ENCODE data around the gene DMXL1. TPM values are rescaled to one million over a fixed set of nuclear protein-coding genes. Genes with fewer than 3 reads are reported as not detected.

The DMXL1 gene
- total and polyA plus RNA-seq, 4 donors: 10.5 to 69.7 (median 34.3) TPM

DNA sequence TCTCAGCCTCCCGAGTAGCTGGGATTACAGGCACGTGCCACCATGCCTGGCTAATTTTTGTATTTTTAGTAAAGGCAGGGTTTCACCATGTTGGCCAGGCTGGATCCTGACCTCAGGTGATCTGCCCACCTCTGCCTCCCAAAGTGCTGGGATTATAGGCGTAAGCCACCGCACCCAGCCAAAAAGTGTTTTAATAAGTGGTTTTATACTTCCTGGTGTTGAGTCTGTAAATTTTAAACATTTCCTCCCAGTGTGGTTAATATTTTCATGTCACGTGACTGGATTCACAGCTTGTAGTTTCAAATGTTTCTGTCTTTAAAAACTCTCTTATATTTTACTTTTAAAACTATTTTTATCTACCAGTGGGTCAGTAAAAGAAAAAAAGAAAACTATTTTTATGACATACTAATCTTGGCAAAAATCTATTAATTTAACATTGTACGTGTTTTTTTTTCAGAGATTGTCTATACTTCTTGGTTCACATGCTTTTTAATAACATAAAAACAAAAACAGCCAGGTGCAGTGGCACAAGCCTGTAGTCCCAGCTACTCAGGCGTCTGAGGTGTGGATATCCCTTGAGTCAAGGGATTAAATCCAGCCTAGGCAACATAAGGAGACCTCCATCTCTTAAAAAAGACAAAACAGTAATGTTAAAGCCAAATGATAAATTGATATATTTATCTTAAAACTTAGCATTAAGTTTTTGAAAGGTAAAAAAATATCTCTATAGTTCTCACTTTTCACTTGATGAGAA lies 117.1 kb downstream of the DMXL1 start:
- intact Hi-C loops (cut with DNase I): no loop called here
- H3K4me3 ChIP-seq (ENCODE audit: low read length in 2 of 2): no peak overlapping the region
- ATAC-seq (ENCODE audit: low FRiP score): no peak
- no peak for DNase-seq
- H3K36me3 ChIP-seq (ENCODE audit: control insufficient read depth in 1 of 2, insufficient read depth in 2 of 2, low read length in 1 of 2): peaks cover 0 to 2% of the 10 kb centered on the region in 2 donors
- no peaks in the 10 kb centered on the region for H3K9me3 ChIP-seq (ENCODE audit: control insufficient read depth, low read length)
- no peaks in the 10 kb centered on the region for H3K4me1 ChIP-seq (ENCODE audit: control insufficient read depth in 1 of 2, insufficient read depth in 2 of 2, low read length in 2 of 2)
- H3K27me3 ChIP-seq (ENCODE audit: control insufficient read depth in 1 of 2, insufficient read depth in 2 of 2, low read length in 1 of 2): no peaks in the 10 kb centered on the region
- WGBS, 2 donors: 69 to 74% methylated on average over 7 of the region's 7 CpGs
- no peak overlapping the region for H3K27ac ChIP-seq (ENCODE audit: low read depth in 1 of 2, low read length in 2 of 2)

DNA sequence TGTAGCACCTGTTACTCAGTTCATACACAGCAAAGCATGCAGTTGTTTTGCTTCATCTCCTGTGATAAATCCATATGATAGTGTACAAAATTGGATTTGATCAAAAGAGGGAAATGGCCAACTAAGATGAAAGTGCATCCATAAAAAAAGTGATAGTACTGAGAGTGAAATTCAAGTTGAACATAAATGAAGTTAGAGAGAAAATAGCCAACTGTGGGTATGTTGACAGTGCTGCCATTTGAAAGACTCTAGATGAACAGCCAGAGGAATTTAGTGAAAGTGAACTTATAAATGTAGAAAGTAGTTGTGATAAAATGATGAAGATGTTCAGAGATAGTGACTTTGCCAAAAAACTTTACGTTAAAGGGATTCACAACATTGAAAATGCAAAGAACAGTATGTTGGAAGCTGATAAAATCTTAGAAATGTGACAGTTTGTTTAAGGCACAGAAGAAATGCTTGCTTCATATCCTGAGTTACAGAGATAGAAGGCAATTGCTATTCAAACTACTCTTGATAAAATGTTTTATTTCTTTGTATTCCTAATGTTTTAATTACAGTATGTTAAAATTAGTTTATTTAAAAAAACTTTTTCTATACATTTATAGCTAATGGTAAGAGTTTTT lies 119.7 kb downstream of the DMXL1 start:
- DNase-seq (no peak), ATAC-seq (ENCODE audit: low FRiP score) (no peak)
- Histone ChIP-seq H3K36me3 (ENCODE audit: control insufficient read depth in 1 of 2, insufficient read depth in 2 of 2, low read length in 1 of 2) (peaks cover 0 to 2% of the 10 kb centered on the region in 2 donors), H3K27me3 (ENCODE audit: control insufficient read depth in 1 of 2, insufficient read depth in 2 of 2, low read length in 1 of 2) (no peaks in the 10 kb centered on the region), H3K27ac (ENCODE audit: low read depth in 1 of 2, low read length in 2 of 2) (no peak overlapping the region), H3K9me3 (ENCODE audit: control insufficient read depth, low read length) (no peaks in the 10 kb centered on the region), H3K4me1 (ENCODE audit: control insufficient read depth in 1 of 2, insufficient read depth in 2 of 2, low read length in 2 of 2) (no peaks in the 10 kb centered on the region), H3K4me3 (ENCODE audit: low read length in 2 of 2) (no peak overlapping the region)
- intact Hi-C loops (cut with DNase I): no loop called here
- 86 to 92% methylated on average over 1 of the region's 1 CpG for WGBS, 2 donors

DNA sequence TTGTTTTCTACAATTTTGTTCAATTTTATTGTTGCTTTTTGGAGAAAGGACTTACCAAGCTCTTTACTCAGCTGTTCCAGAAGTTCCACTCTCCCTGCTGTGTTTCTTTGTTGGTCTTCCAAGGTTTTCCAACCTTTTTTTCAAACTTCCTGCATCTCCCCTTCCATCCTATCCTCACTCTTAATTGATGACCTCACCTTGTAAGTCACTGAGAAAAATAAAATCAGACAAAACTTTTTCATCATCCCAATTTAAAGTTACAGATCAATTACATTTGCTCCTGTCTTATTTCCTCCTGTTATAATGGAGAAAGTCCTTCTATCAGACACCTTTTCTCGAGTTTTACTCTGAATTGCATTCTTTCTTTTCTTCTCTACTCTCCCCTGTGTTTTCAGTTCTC lies 121.1 kb downstream of the DMXL1 start:
- Histone ChIP-seq H3K27me3 (ENCODE audit: control insufficient read depth in 1 of 2, insufficient read depth in 2 of 2, low read length in 1 of 2) (no peaks in the 10 kb centered on the region), H3K27ac (ENCODE audit: low read depth in 1 of 2, low read length in 2 of 2) (no peak overlapping the region), H3K9me3 (ENCODE audit: control insufficient read depth, low read length) (no peaks in the 10 kb centered on the region), H3K36me3 (ENCODE audit: control insufficient read depth in 1 of 2, insufficient read depth in 2 of 2, low read length in 1 of 2) (peaks cover 0 to 2% of the 10 kb centered on the region in 2 donors), H3K4me3 (ENCODE audit: low read length in 2 of 2) (no peak overlapping the region), H3K4me1 (ENCODE audit: control insufficient read depth in 1 of 2, insufficient read depth in 2 of 2, low read length in 2 of 2) (no peaks in the 10 kb centered on the region)
- intact Hi-C loops (cut with DNase I): no loop called here
- WGBS, 2 donors: 93 to 100% methylated on average over 1 of the region's 1 CpG
- ATAC-seq (ENCODE audit: low FRiP score) (no peak), DNase-seq (no peak)

DNA sequence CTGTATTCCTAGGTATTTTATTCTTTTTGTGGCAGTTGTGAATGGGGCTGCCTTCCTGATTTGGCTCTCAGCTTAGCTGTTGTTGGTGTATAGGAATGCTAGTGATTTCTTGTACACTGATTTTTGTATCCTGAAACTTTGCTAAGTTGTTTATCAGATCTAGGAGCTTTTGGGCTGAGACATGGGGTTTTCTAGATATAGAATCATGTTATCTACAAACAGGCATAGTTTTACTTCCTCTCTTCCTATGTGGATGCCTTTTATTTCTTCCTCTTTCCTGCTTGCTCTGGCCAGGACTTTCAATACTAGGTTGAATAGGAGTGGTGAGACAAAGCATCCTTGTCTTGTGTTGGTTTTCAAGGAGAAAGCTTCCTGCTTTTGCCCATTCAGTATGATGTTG lies 129.9 kb downstream of the DMXL1 start:
- H3K9me3 ChIP-seq (ENCODE audit: control insufficient read depth, low read length): peaks cover 1% of the 10 kb centered on the region
- H3K4me1 ChIP-seq (ENCODE audit: control insufficient read depth in 1 of 2, insufficient read depth in 2 of 2, low read length in 2 of 2): no peaks in the 10 kb centered on the region
- intact Hi-C loops (cut with DNase I): no loop called here
- no peak for DNase-seq
- H3K27me3 ChIP-seq (ENCODE audit: control insufficient read depth in 1 of 2, insufficient read depth in 2 of 2, low read length in 1 of 2): no peaks in the 10 kb centered on the region
- no peak for ATAC-seq (ENCODE audit: low FRiP score)
- H3K36me3 ChIP-seq (ENCODE audit: control insufficient read depth in 1 of 2, insufficient read depth in 2 of 2, low read length in 1 of 2): peaks cover 5 to 8% of the 10 kb centered on the region in 2 donors
- H3K4me3 ChIP-seq (ENCODE audit: low read length in 2 of 2): no peak overlapping the region
- no peak overlapping the region for H3K27ac ChIP-seq (ENCODE audit: low read depth in 1 of 2, low read length in 2 of 2)

DNA sequence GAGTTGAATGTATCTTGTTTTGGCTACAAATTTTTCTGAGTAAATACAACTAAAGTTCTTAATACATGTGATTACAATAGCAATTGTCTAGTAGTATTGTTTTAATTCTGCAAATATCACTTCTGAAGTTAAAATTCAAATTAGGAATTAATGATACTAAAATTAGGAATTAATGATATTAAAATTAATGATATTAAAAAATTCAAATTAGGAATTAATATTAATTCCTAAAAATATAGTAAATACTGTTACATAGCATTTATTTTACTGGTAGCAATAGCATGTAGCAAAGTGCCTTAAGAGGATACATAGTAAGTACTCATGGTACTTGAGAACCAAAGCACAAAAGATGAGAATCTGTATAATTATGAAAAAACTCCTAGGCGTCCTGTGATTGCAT lies 136.2 kb downstream of the DMXL1 start:
- Histone ChIP-seq H3K4me1 (ENCODE audit: control insufficient read depth in 1 of 2, insufficient read depth in 2 of 2, low read length in 2 of 2) (no peaks in the 10 kb centered on the region), H3K9me3 (ENCODE audit: control insufficient read depth, low read length) (no peaks in the 10 kb centered on the region), H3K4me3 (ENCODE audit: low read length in 2 of 2) (no peak overlapping the region), H3K27me3 (ENCODE audit: control insufficient read depth in 1 of 2, insufficient read depth in 2 of 2, low read length in 1 of 2) (no peaks in the 10 kb centered on the region), H3K36me3 (ENCODE audit: control insufficient read depth in 1 of 2, insufficient read depth in 2 of 2, low read length in 1 of 2) (no peaks in the 10 kb centered on the region), H3K27ac (ENCODE audit: low read depth in 1 of 2, low read length in 2 of 2) (no peak overlapping the region)
- no peak for ATAC-seq (ENCODE audit: low FRiP score)
- no peak for DNase-seq
- WGBS, 2 donors: 89 to 93% methylated on average over 1 of the region's 1 CpG
- intact Hi-C loops (cut with DNase I): no loop called here

DNA sequence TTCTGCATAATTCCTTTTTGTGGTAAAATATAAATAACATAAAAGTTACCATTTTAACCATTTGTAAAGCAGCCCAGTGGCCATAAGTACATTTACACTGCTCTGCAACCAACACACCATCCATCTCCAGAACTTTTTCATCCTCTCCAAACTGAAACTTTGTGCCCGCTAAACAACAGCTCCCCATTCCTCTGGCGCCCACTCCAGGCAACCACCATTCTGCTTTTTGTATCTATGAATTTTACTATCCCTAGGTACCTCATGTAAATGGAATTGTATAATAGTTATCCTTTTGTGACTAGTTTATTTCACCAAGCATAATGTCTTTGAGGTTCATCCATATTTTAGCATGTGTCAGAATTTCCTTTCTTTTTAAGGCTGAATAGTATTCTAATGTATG lies 141.1 kb downstream of the DMXL1 start:
- Histone ChIP-seq H3K4me3 (ENCODE audit: low read length in 2 of 2) (no peak overlapping the region), H3K27me3 (ENCODE audit: control insufficient read depth in 1 of 2, insufficient read depth in 2 of 2, low read length in 1 of 2) (no peaks in the 10 kb centered on the region), H3K36me3 (ENCODE audit: control insufficient read depth in 1 of 2, insufficient read depth in 2 of 2, low read length in 1 of 2) (no peaks in the 10 kb centered on the region), H3K9me3 (ENCODE audit: control insufficient read depth, low read length) (no peaks in the 10 kb centered on the region), H3K4me1 (ENCODE audit: control insufficient read depth in 1 of 2, insufficient read depth in 2 of 2, low read length in 2 of 2) (no peaks in the 10 kb centered on the region), H3K27ac (ENCODE audit: low read depth in 1 of 2, low read length in 2 of 2) (no peak overlapping the region)
- WGBS, 2 donors: 96 to 98% methylated on average over 2 of the region's 2 CpGs
- ATAC-seq (ENCODE audit: low FRiP score): no peak
- intact Hi-C loops (cut with DNase I): no loop called here
- no peak for DNase-seq

DNA sequence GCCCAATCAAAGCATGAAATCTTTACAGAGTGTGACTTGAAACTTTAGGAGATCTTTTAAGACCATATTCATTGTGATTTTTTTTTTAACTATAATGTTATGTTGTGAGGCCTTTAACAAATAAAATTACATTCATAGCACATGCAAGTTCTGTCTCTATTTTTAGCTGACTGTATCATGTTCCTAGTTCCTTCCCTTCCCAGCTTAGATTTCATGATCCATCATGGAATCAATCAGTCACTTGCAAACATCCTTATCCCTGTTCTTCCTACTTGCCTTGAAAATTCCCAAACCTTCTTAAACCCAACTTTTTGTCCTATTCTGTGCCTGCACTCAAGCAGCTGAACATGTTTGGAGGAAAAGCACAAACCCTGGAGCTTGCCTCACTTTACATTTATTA lies 141.8 kb downstream of the DMXL1 start:
- Histone ChIP-seq H3K36me3 (ENCODE audit: control insufficient read depth in 1 of 2, insufficient read depth in 2 of 2, low read length in 1 of 2) (no peaks in the 10 kb centered on the region), H3K4me1 (ENCODE audit: control insufficient read depth in 1 of 2, insufficient read depth in 2 of 2, low read length in 2 of 2) (no peaks in the 10 kb centered on the region), H3K4me3 (ENCODE audit: low read length in 2 of 2) (no peak overlapping the region), H3K27ac (ENCODE audit: low read depth in 1 of 2, low read length in 2 of 2) (no peak overlapping the region), H3K9me3 (ENCODE audit: control insufficient read depth, low read length) (no peaks in the 10 kb centered on the region), H3K27me3 (ENCODE audit: control insufficient read depth in 1 of 2, insufficient read depth in 2 of 2, low read length in 1 of 2) (no peaks in the 10 kb centered on the region)
- intact Hi-C loops (cut with DNase I): no loop called here
- DNase-seq: no peak
- no peak for ATAC-seq (ENCODE audit: low FRiP score)

DNA sequence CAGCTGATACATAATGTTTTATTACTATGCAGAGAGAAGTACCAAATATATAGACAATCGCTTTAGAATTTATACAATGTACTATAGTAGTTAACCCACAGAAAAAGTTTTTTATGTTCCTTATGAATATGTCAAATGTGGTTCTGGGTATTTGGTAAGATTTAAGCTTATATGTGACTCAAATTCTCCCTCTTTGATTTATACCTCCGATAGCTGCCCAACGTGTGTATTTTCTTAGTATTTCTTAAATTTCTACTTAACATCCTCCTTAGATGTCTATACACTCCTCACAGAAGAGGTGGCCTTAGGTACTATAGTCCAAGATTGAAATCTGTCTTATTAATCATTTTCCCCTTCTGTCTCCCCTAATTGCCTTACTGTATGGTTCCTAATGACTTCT lies 146.3 kb downstream of the DMXL1 start:
- WGBS, 2 donors: 90 to 95% methylated on average over 3 of the region's 3 CpGs
- H3K4me1 ChIP-seq (ENCODE audit: control insufficient read depth in 1 of 2, insufficient read depth in 2 of 2, low read length in 2 of 2): no peaks in the 10 kb centered on the region
- no peaks in the 10 kb centered on the region for H3K36me3 ChIP-seq (ENCODE audit: control insufficient read depth in 1 of 2, insufficient read depth in 2 of 2, low read length in 1 of 2)
- no peak overlapping the region for H3K4me3 ChIP-seq (ENCODE audit: low read length in 2 of 2)
- no peak overlapping the region for H3K27ac ChIP-seq (ENCODE audit: low read depth in 1 of 2, low read length in 2 of 2)
- no peaks in the 10 kb centered on the region for H3K9me3 ChIP-seq (ENCODE audit: control insufficient read depth, low read length)
- H3K27me3 ChIP-seq (ENCODE audit: control insufficient read depth in 1 of 2, insufficient read depth in 2 of 2, low read length in 1 of 2): no peaks in the 10 kb centered on the region
- no peak for ATAC-seq (ENCODE audit: low FRiP score)
- intact Hi-C loops (cut with DNase I): no loop called here
- no peak for DNase-seq

Measured in aorta (tissue), 5 donors.